OCI-LY7 (cell line): ENCODE results near the gene ME1. TPM values are rescaled to one million over a fixed set of nuclear protein-coding genes. Genes with fewer than 3 reads are reported as not detected.

ENCODE experiments used
- BruUV-seq: library from RNA; stranded (reverse); fragments of 400-500 nt; replicated peaks from 2 replicates; lab custom pipeline; 2021; lab: Mats Ljungman, UMichigan
- CTCF ChIA-PET: fragments of 300-600 bp; sonication (Branson Sonifier 250); formaldehyde crosslinking; loops from one replicate; lab custom pipeline; 2022; ENCODE audit warnings: antibody characterized with exemption; ENCODE audit not compliant: unreplicated experiment; lab: Charles Lee
- POLR2A ChIA-PET: fragments of 300-600 bp; sonication (Branson Sonifier 250); formaldehyde crosslinking; loops from one replicate; lab custom pipeline; 2022; ENCODE audit warnings: antibody characterized with exemption; lab: Charles Lee
- DNase-seq: peaks from one replicate; pipeline ENCODE4 v3.0.0-alpha.2; 2015; ENCODE audit warnings: low spot score
- H2AFZ ChIP-seq: fragments of 200-600 bp; sonication (generic), shearing (Covaris generic); 2 replicates; pipeline ENCODE4 v1.6.1; 2014; ENCODE audit warnings: mild to moderate bottlenecking, antibody characterized with exemption, low read length, moderate library complexity
- H3K27ac ChIP-seq: fragments of 200-600 bp; sonication (generic); 2 replicates; pipeline ENCODE4 v1.5.1; 2014; ENCODE audit warnings: mixed run types, low read depth, mild to moderate bottlenecking, moderate library complexity, low read length, inconsistent platforms; ENCODE audit not compliant: poor library complexity, severe bottlenecking
- H3K36me3 ChIP-seq: fragments of 200-600 bp; sonication (generic); 2 replicates; pipeline ENCODE4 v1.6.1; 2014; ENCODE audit warnings: mild to moderate bottlenecking, antibody characterized with exemption, low read length, moderate library complexity, mixed read lengths; ENCODE audit not compliant: insufficient read depth
- H3K4me1 ChIP-seq: fragments of 200-600 bp; sonication (generic); 2 replicates; pipeline ENCODE4 v1.5.1; 2014; ENCODE audit warnings: mild to moderate bottlenecking, low read length; ENCODE audit not compliant: insufficient read depth, poor library complexity, severe bottlenecking
- H3K4me2 ChIP-seq: fragments of 200-600 bp; sonication (generic); 2 replicates; pipeline ENCODE4 v1.6.1; 2014; ENCODE audit warnings: mild to moderate bottlenecking, low read length
- H3K4me3 ChIP-seq: fragments of 200-600 bp; sonication (generic); 2 replicates; pipeline ENCODE4 v1.5.1; 2014; ENCODE audit warnings: mild to moderate bottlenecking, low read depth, low read length; ENCODE audit not compliant: poor library complexity, severe bottlenecking
- H3K79me2 ChIP-seq: fragments of 200-600 bp; sonication (generic); 2 replicates; pipeline ENCODE4 v1.6.1; 2016; ENCODE audit warnings: low read depth, mild to moderate bottlenecking, low read length, moderate library complexity, mixed read lengths; ENCODE audit not compliant: insufficient read depth
- H3K9me2 ChIP-seq: fragments of 200-600 bp; sonication (generic); 2 replicates; pipeline ENCODE4 v1.6.1; 2016; ENCODE audit warnings: mild to moderate bottlenecking, low read length, mixed read lengths; ENCODE audit not compliant: insufficient read depth
- H3K9me3 ChIP-seq: fragments of 200-600 bp; sonication (generic); 2 replicates; pipeline ENCODE4 v1.6.1; 2014; ENCODE audit warnings: mild to moderate bottlenecking, mixed run types, low read length, mixed read lengths
- H4K20me1 ChIP-seq: fragments of 200-600 bp; sonication (generic); 2 replicates; pipeline ENCODE4 v1.6.1; 2014; ENCODE audit warnings: mild to moderate bottlenecking, antibody characterized with exemption, low read length, moderate library complexity, mixed read lengths; ENCODE audit not compliant: insufficient read depth
- EZH2phosphoT487 ChIP-seq: fragments of 200-600 bp; sonication (generic); IDR thresholded peaks from 2 replicates; pipeline ENCODE4 v1.6.1; 2018; ENCODE audit warnings: low read depth, borderline replicate concordance, mild to moderate bottlenecking, mixed run types, antibody characterized with exemption, low read length, moderate library complexity, mixed read lengths
- intact Hi-C: fragments of 100-400 bp; cut with micrococcal nuclease; formaldehyde crosslinking; loops from one replicate; pipeline ENCODE4 v1.10.0; 2022; ENCODE audit not compliant: unreplicated experiment
- total RNA-seq, 2 experiments: library from RNA; depleted of rRNA in 1 of 2; stranded (reverse); fragments of >200 nt in 1 of 2; shearing (Covaris generic) in 1 of 2; gene quantifications; 2 replicates each; pipeline ENCODE4 v1.2.3, GENCODE V29; 2014 to 2022
- TF ChIP-seq, protein P1 (sequence below): fragments of 200-600 bp; sonication (generic); conservative IDR thresholded peaks from 2 replicates; pipeline ENCODE4 v1.5.1; 2014; ENCODE audit warnings: mild to moderate bottlenecking, antibody characterized with exemption, low read length, moderate library complexity, mixed read lengths

The ME1 gene
- total RNA-seq, 2 experiments from 2014 or later = not detected

DNA sequence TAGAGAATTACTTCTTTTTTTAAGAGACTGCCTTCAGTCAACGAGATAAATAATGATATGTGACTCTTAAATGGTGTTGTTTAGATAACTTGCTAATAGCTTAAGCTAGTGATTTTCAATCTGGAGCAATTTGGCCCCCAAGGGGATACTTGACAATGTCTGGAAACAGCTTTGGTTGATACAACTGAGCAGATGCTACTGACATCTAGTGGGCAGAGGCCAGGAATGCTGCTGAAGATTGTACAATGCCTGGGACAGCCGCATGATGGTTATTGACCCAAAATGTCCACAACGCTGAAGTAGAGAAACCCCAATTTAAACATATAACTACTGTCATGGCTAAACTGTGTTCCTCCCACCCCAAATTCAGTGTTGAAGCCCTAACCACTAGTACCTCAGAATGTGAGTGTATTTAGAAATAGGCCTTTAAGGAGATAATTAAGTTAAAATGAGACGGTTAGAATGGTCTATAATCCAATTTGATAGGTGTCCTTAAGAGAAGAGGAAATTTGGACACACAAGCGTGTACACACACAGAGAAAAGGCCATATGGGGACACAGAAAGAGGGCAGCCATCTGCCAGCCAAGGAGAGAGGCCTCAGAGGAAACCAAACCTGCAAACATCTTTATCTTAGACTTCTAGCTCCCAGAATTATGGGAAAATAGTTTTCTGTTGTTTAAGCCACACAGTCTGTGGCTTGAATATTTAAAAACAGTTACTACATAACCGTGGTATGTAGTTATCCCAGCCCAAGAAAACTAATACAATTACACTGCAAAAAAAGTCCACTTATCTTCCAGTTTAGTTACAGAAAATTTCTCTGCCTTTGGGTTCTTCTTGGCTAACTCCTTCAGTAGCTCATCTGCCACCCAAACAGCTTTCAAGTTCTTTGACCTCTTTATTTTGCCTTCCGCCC is 215.5 kb downstream of the ME1 start:
- ChIA-PET CTCF (interaction anchor here (0.6 to 2.2 kb wide), 3 partner anchors 148 to 150 kb away, joined by 3 to 15 read pairs (median 4); partner anchors contain the start of genes DOP1A and UBE3D), POLR2A (interaction anchor here (0.8 to 3.9 kb wide), 6 partner anchors 11 to 149 kb away, joined by 3 to 32 read pairs (median 4); partner anchors contain the start of genes DOP1A and UBE3D)
- Histone ChIP-seq H3K79me2 (no peaks in the 10 kb centered on the region), H3K27ac (no peak overlapping the region), H4K20me1 (no peaks in the 10 kb centered on the region), H3K9me2 (no peaks in the 10 kb centered on the region), H3K4me2 (no peak overlapping the region), H3K36me3 (no peaks in the 10 kb centered on the region), H2AFZ (peak overlapping the region; percentile 35; the same call in 1 of the 2 replicates), H3K4me3 (no peak overlapping the region), H3K9me3 (no peaks in the 10 kb centered on the region), H3K4me1 (no peaks in the 10 kb centered on the region)
- DNase-seq = peak; percentile 81
- intact Hi-C loops = loop anchor here (1.0 to 10.0 kb wide), 2 partner anchors 148 to 961 kb away; partner anchors contain the start of gene DOP1A
- no TSS peak for BruUV-seq
- no peak for TF ChIP-seq EZH2phosphoT487
- TF ChIP-seq, protein P1, sequence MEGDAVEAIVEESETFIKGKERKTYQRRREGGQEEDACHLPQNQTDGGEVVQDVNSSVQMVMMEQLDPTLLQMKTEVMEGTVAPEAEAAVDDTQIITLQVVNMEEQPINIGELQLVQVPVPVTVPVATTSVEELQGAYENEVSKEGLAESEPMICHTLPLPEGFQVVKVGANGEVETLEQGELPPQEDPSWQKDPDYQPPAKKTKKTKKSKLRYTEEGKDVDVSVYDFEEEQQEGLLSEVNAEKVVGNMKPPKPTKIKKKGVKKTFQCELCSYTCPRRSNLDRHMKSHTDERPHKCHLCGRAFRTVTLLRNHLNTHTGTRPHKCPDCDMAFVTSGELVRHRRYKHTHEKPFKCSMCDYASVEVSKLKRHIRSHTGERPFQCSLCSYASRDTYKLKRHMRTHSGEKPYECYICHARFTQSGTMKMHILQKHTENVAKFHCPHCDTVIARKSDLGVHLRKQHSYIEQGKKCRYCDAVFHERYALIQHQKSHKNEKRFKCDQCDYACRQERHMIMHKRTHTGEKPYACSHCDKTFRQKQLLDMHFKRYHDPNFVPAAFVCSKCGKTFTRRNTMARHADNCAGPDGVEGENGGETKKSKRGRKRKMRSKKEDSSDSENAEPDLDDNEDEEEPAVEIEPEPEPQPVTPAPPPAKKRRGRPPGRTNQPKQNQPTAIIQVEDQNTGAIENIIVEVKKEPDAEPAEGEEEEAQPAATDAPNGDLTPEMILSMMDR = peak; percentile 94

DNA sequence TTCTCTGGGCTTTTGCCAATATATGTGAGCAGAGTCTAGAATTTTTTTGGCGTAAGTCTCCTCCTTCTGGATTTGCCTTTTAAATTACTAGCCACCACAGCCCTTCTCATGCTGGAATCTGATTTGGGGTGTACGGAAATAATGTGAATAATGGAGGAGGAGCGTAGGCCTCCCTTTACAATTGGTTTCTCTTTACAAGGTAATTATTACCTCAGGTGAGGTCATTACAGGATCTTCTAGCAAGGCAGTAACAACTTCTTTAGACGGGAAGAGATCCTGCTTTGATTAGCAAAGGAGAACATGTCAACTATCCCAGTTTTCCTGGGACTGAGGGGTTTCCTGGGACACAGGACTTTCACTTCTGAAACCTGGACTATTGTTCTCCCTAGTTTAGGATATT is 228.8 kb downstream of the ME1 start:
- no peaks in the 10 kb centered on the region for H3K36me3 ChIP-seq
- intact Hi-C loops = no loop called here
- H4K20me1 ChIP-seq = no peaks in the 10 kb centered on the region
- BruUV-seq = no TSS peak
- H3K4me1 ChIP-seq = no peaks in the 10 kb centered on the region
- H3K4me2 ChIP-seq = no peak overlapping the region
- TF ChIP-seq, protein P1 = no peak
- TF ChIP-seq EZH2phosphoT487 = no peak
- no peak overlapping the region for H3K27ac ChIP-seq
- CTCF ChIA-PET = no interaction called here
- no peak overlapping the region for H3K4me3 ChIP-seq
- H3K9me3 ChIP-seq = no peaks in the 10 kb centered on the region
- H3K79me2 ChIP-seq = no peaks in the 10 kb centered on the region
- POLR2A ChIA-PET = no interaction called here
- DNase-seq = no peak
- no peaks in the 10 kb centered on the region for H3K9me2 ChIP-seq
- no peak overlapping the region for H2AFZ ChIP-seq
